HTR-8/SVneo (cell line): ENCODE data around the gene SERBP1.
"Not testable (repeated sequence)": the region's sequence is repeated elsewhere in the genome, so short reads cannot be mapped to it uniquely, and the experiment has no call there.

Experiments
- DNase-seq: peaks from one replicate; pipeline ENCODE4 v3.0.0; 2011; ENCODE audit warnings: low spot score, mixed read lengths; ENCODE audit not compliant: insufficient read length
- FAIRE-seq: peaks from 2 replicates; lab custom pipeline; 2011; peaks lifted over from hg19 to GRCh38; lab: Jason Lieb, UNC

Gene SERBP1

DNA sequence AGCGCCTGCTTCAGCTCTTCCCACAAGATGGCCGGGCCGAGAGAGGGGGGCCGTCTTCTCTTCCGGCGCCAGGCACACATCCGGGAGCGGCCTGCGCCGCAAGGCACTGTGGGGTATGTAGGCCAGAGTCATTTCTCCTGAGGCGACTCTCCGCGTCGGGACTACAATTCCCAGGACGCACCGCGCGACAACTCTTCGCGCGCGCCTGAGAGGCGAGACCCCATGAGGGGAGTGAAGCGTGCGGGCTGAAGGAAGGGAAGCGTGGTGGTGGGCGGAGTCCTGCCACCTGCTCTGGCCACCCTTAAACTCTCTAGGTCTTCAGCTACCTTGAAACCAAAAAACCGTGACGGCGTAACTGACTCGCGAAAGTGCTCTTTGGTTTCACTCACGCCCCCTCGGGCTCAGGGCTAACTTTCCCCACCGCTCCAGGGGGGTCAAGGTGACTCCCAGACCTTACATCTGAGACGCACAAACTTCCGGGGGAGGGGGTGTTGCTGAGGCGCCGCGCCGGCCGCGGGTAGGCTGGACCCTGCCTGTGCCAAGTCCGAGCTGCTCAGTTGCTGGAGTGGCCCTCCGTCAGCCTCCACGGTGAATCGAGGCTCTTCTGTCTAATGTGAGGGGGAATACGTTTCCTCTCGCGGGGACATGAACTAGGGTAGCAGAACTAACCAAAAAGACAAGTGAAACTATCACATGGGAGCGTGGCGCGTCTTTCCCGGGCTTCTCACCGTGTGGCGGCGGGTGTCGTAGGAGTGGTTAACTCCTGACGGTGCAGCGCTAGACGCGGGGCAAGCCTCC, at the start of gene SERBP1:
Gene SERBP1, minus strand, starts transcription at position 45 of the 798 bp plus-strand sequence. CDS start 102 bp downstream, outside the sequence.
- FAIRE-seq (peak; percentile 93), DNase-seq (peak; percentile 86)

DNA sequence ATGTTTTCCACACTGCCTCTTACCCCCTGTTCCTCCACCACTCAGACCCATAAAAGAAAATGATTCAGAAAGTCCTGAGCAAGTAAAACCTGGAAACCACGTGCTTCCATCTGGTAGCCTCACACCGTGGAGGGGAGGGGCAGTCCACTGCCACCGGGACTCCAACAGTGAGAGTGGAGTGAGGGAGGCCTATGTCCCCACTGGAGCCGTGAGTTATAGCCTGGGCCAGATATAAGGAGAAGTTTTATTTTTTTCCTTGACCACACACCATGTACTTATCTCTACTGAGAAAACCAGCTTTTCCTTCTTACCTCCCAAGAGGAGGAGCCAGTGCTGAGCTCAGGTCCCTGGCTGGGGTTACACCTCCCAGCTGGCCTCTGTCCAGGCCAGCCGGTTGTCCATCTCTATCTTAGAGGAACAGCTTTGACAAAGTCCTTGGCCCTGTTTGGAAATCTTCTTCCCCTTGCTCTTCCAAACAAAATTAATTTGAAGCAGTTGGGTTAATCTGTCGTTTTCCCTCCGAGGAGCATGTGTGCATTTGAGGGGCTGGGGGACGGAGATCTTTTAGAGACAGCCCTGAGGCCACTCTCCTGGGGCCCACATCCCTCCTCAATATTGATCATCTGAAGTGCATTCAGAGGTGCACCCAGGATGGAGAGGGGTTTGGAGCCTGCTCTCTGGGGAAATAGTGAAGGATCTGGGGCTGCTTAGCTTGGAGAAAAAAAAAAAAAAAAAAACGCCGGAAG, 49.1 kb upstream of the SERBP1 start:
- no peak for FAIRE-seq
- peak; percentile 18 for DNase-seq

DNA sequence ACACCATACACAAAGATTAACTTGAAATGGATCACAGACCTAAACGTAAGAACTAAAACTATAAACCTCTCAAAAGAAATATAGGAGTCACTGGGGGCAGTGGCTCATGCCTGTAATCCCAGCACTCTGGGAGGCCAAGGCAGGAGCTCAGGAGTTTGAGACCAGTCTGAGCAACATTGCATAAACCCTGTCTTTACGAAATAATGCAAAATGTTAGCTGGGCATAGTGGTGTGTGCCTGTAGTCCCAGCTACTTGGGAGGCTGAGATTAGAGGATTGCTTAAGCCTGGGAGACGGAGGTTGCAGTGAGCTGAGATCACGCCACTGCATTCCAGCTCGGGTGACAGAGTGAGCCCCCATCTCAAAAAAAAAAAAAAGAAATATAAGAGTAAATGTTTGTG, 46.7 kb upstream of the SERBP1 start:
- FAIRE-seq, result no peak
- no peak for DNase-seq

DNA sequence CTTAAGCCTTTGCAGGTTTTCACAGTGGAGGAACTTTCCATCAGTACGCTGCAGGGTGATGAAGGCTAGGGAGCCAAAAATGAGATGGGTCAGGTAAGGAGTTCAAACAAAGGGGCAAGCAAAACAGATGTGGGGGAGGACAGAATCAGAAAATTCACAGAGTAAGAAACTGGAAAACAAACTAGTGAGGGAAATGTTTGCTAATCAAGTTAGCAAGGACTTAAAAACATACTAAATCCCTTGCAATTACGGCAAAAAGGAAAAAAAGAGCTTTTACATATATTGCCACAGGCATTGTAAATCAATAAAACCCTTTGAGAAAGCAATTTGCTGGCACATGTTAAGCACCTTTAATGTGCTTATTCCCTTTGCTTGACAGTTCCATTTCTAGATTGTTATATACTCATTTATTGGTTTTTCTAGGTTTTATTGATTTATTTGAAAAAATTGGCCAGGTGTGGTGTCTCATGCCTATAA, 45.8 kb upstream of the SERBP1 start:
- DNase-seq (no peak), FAIRE-seq (no peak)

DNA sequence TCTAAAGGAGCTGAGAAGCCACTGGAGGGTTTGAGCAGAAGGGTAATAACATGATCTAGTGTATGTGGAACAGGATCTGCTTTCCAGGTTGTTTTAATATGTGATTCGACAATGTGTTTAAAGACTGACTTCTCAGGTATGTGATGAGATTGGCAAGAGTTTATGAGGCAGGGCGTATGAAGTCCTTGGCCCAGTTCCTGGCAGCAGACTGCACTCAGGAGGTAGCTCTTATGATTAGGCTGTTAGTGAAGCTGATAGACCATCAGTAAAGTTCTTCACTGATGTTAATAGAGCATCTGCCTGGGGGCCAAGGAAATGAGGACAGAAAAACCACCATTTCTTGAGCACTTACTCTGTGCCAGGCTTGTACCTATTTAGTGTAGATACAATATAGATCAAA, 41.9 kb upstream of the SERBP1 start:
- FAIRE-seq (no peak), DNase-seq (no peak)

DNA sequence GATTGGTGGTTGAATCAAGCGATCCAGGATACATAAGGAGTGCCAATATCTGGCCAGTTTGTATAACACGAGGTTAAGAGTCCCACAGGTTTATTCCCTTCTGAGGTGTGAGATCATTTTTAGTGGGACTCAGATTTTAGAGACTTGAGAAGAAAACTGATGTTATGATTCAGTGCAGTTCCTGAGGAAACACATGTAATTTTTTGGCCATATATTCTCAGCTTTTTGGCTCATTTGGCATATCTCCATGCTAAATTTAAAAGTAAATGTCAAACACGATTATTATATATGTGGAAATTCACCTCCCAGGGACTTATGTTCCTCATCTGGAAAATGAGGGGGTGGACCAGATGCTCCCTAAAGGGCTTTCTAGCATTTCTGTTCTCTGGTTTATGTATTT, 39.2 kb upstream of the SERBP1 start:
- DNase-seq (no peak), FAIRE-seq (no peak)

DNA sequence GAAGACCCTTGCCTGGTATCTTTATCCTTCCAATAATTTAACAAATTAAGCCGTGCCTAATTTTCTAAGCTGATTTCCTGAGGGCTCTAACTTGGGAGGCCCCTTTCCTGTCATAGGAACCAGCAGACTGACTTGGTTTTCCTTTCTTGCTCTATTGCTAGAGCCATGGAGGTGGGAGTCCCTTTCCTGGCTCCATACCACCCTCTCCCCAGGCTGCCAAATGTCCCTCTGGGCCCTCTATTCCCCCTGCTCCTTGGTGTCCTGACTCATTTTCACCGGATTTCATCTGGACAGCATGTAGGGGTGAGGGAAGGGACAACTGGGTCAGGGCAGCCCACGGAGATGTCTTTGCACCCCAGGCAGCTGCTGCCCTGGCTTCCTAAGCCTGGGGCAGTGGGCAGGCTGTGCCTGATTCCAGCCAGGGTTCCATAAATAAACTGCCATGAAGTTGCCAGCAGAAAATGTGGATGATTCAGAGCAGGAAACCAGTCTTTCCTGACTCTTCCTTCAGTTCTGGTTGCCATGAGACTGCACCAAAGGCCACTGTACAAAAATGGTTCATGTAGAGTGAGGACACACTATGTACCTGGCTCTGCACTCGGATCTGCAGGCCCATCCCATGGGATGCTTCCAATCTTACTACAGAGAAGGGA, 38.0 kb upstream of the SERBP1 start:
- FAIRE-seq, result no peak
- DNase-seq, result no peak

DNA sequence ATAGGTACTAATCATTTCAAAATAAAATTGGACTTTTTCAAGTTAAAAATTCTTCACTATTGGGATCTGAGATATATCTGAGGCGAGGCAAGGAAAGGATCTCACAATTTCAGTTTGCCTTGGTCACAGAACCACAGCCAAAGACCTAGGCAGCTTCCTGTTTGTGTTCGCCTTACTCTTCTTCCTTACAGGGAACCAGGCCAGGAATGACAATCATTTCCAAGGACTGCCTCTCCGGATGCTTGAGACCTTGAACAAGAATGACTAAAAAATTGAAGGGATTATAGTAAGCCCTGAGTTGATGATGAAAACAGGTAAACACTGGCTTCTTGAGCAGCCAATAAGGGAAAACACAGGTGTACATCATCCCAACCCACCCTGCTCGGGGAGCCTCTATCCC, 35.2 kb upstream of the SERBP1 start:
- DNase-seq (no peak), FAIRE-seq (no peak)

DNA sequence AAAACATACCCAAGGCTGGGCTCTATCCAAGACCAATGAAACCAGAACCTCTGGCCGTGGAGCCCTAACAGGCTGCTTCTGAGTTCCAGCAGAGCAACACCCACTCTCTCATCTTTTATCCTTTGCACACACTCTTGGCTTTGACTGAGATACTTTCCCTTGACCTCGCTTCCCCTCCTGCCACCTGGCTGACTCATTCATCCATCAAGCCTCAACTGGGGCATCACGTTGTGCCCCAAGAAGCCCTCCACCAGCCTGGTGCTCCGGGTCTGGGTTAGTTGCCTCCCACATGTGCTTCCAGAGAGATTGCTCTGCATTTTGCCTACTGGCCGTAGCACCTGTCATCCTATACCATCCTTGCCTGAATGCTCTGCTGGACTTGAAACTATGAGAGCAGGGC, 34.5 kb upstream of the SERBP1 start:
- FAIRE-seq (no peak), DNase-seq (no peak)

DNA sequence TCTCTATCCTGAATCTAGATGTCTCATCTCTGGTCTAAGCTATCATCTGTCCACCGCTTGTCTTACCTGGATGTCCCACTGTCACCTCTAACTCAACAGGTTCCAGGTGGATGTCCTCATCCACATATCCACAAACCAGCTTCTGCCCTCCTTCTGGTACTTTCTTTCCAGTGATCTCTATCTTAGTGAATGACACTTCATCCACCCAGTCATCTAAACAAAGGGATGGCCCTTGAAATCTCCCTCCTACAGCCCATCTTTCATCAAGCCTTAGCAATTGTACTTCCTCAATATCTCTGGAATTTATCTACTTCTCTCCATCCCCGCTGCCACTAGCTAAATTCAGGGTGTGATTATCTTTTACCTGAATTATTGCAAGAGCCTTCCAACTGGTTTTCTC, 33.9 kb upstream of the SERBP1 start:
- FAIRE-seq (no peak), DNase-seq (no peak)

DNA sequence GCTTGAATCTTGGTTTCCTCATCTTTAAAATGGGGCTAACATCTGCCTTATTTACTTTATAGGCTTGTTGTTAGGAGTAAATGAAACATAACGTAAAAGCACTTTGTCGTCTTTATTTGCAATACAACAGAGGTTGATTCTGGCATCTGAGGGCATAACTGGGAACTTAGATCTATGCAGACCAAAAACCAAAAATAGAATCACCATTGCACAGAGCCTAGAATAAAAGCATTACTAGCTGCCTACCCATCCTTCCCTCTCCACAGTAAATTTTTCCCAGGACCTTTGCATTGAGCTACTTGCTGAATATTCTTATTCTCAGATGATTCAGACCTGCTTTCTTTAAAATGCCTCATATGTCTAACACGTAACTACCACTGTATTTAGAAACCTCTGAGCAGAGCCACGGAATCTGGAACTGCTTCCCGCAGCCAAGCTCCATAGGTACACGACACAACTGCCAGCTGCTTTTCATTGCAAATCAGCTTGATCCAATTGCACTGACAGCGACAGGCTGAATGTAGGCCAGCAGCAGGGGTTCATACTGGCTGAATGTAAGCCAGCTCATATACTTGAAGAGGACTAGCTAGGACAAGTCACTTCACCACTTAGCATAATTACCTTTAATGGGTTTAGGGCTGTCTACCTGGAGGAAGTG, 33.2 kb upstream of the SERBP1 start:
- no peak for FAIRE-seq

DNA sequence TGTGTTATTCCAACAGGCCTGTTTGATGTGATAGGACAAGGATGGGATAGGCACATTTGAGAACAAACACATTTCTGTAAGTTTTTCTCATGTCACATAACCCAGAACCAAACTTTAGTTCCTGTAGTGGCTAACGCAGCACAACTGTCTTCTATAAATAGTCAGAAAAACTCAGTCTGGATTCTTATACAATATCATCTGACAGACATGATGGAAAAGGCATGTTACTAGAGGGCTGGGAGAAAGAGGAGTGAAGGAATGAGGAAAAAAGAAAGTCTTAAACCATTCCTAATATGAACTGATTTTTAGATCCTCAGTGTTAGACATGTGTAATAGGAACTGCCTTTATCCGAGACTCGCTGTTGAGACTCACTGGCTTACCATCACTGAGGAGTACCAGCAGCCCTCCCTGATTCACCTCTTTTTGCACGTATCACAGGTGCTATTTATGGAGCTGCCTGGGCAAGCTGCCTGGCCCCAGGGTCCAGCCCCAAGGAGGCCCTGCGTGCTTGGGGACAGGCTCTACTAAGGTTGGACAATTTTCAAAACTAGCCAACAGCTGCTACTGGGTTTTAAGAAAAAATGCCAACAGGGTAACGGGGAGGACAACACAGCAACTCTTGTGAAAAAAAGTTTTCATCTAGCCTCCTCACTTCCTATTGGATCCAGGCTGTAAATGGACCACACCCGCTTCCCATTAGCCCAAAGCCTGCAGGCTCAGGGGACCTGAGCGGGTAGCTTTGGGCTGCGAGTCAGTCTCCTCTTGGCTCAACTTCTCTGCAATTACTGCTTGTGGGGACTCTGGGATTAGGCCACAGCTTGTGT, 30.7 kb upstream of the SERBP1 start:
- DNase-seq, result no peak
- FAIRE-seq, result no peak

More for the DNA sequence above, 33.2 kb upstream of the SERBP1 start:
- DNase-seq, result no peak

DNA sequence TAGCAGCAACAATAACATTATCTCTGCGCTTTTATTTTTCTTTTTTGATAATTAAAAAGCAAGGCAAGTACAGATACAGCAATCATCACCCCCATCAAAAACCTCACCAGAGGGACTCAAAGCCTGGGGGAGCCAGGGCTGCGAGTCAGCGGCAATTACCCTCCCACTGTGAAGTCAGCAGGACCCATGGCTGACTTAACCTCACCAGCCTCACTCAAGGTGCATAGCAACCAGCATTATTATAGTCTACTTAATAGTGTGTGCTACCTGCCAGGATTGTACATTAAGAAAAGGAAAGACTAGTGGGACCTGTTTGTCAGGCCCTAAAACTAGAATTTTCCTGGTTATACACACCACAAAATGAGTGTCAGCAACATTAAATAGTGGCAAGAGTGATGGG, 28.9 kb upstream of the SERBP1 start:
- no peak for DNase-seq
- FAIRE-seq, result no peak

DNA sequence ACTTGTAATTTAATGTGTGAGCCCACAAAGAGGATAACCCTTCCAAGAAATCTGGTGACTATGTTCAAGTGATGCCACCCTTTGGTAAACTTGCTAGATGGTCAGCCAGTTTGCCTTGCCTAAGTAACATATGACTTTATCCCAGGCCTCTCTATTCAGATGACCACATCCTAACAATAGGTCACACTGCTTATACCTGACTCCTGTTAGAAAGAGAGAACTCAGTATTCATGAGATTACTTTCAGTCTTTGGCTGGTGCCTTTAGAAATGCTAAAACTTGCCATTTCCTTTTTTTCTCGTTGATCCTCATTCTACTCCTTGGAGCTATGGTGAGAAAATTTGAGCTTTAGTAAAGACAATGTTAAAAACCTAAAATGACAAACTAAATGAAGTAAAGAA, 28.5 kb upstream of the SERBP1 start:
- FAIRE-seq, result no peak
- DNase-seq, result no peak

DNA sequence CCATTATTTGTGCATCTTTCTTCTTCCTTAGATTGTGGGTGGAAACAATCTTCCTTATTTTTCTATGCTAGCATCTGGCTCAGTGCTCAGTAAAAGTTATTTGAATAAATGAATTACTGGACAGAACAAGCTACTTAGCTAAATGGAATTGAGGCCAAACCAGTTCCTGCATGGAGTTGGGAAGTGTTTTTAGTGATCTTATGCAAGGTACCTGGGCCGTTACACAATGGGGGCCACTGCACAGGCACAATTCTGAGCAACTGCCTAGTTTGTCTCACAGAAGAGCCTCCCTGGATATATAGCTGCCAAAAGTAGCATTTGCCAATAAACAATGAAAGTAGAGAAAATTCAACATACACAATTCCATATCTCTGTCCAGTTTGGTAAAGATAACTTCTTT, 27.0 kb upstream of the SERBP1 start:
- no peak for FAIRE-seq
- DNase-seq, result no peak

DNA sequence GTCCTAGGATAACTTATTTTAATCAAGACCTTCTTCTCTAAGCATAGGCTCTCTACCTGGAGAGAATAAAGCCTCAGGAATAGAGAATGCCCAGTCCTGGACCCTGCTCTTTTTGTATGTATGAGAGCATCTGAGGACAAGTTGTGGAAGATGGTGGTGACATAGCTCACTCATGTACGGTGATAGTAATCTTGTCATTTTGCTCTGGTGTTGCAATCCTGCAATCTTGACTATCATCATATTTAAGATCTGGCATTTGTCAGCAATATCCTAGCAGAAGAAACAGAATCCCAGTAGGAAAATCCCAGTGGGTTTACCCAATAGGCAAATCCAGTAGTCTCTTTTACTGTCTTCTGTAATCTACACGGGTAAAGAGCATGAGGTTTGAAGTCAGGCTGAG, 21.6 kb upstream of the SERBP1 start:
- FAIRE-seq, result no peak
- no peak for DNase-seq

DNA sequence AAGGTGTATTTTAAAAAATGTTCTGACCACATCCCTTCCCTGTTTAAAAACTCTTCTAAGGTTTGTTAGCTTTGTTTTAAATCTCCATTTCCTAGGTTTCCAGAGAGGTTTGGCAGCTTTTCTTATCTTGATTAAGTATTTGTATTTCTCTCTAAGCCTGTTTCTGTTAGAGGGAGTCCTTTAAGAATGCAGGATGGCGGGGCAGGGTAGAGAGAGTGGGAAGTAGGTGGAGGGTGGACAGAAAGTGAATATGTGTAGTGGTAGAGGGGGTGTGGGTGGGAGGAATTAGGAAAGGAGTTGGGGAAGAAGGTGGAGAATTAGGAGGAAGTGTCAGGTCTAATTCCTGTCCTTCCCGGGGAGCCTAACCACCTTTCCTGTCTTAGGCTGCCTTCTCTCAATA, 21.2 kb upstream of the SERBP1 start:
- DNase-seq, result no peak
- FAIRE-seq, result no peak

DNA sequence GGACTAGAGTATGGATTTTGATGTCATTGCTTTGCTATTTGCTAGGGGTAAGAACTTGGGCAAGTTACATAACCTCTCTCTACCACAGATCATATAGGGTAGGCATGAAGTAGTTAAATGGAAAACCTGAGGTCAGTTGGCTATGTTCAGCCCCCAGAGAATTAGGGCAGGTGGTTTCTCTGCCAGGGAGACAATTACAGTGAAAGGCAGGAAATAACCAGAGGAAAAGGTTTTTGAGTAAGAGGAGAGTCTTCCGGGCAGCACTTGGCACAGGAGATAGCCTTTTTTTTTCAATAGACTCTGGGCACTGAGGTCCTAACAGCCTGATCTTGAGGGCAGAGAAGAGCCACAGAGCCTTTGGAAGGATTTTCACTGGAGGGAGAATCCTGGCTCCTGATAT, 16.7 kb upstream of the SERBP1 start:
- DNase-seq, result no peak
- no peak for FAIRE-seq

DNA sequence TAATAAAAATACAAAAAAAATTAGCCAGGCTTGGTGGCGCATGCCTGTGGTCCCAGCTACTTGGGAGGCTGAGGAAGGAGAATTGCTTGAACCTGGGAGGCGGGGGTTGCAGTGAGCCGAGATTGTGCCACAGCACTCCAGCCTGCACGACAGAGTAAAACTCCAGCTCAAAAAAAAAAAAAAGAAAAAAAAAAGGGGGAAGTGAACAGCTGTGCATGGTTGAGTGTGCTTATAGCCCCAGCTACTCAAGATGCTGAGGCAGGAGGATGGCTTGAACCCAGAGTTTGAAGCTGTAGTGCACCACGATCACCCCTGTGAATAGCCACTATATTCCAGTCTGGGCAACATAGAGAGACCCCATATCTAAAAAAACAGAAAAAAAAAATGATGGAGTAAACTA, 15.8 kb upstream of the SERBP1 start:
- not testable (repeated sequence) for DNase-seq, FAIRE-seq
